Upper lobe of left lung (tissue), 4 donors: Measurements from ENCODE around the gene NPC1.

Experiments used
- CTCF ChIP-seq, 6 experiments: fragments of 450-650 bp in 4 of 6; fragments of 200-600 bp in 2 of 6; sonication (generic) in 2 of 6; IDR thresholded peaks; one replicate each; pipeline ENCODE4 v1.5.1; 2016 to 2019; ENCODE audit warnings: antibody characterized with exemption in 6 of 6
- POLR2AphosphoS5 ChIP-seq, 2 donors: sonication (generic); formaldehyde crosslinking; IDR thresholded peaks; one replicate each; pipeline ENCODE4 v1.5.1; 2017; ENCODE audit warnings: antibody characterized with exemption in 2 of 2

GRCh38 chr18:23529604-23530003, 56.7 kb downstream of the NPC1 start:
- TF ChIP-seq CTCF (IDR thresholded peaks at IDR 0.05) (no peak), POLR2AphosphoS5 (IDR thresholded peaks at IDR 0.05) (no peak)
